Measurements from ENCODE around the gene TTC23.

The TTC23 gene

GRCh38 chr15:99187936-99188335 lies 61.4 kb downstream of the TTC23 start:
- DNase-seq: no peak

GRCh38 chr15:99185414-99186130 lies 63.8 kb downstream of the TTC23 start:
- no peak for DNase-seq

GRCh38 chr15:99182791-99183190 lies 66.6 kb downstream of the TTC23 start:
- no peak for DNase-seq

GRCh38 chr15:99181545-99181971 lies 67.8 kb downstream of the TTC23 start:
- no peak for DNase-seq

- DNase-seq: no peak
Observed at GRCh38 chr15:99180964-99181306, 68.4 kb downstream of the TTC23 start.

- DNase-seq: no peak
Observed at GRCh38 chr15:99180086-99180963, 69.1 kb downstream of the TTC23 start.

GRCh38 chr15:99177679-99178078 lies 71.7 kb downstream of the TTC23 start:
- no peak for DNase-seq

- no peak for DNase-seq
Observed at GRCh38 chr15:99176757-99177156, 72.6 kb downstream of the TTC23 start.

- DNase-seq: no peak
Observed at GRCh38 chr15:99174567-99175395, 74.6 kb downstream of the TTC23 start.

- DNase-seq: no peak
Observed at GRCh38 chr15:99172989-99173388, 76.4 kb downstream of the TTC23 start.

- DNase-seq: no peak
Observed at GRCh38 chr15:99172171-99172570, 77.2 kb downstream of the TTC23 start.

- no peak for DNase-seq
Observed at GRCh38 chr15:99170476-99171065, 78.8 kb downstream of the TTC23 start.

- no peak for DNase-seq
Observed at GRCh38 chr15:99169769-99170311, 79.5 kb downstream of the TTC23 start.

GRCh38 chr15:99168601-99169580 lies 80.5 kb downstream of the TTC23 start:
- DNase-seq: no peak

GRCh38 chr15:99167640-99168039 lies 81.7 kb downstream of the TTC23 start:
- DNase-seq: no peak

GRCh38 chr15:99167201-99167600 lies 82.2 kb downstream of the TTC23 start:
- no peak for DNase-seq

GRCh38 chr15:99165956-99166689 lies 83.3 kb downstream of the TTC23 start:
- DNase-seq: no peak

GRCh38 chr15:99165020-99165790 lies 84.2 kb downstream of the TTC23 start:
- no peak for DNase-seq

GRCh38 chr15:99164119-99164518 lies 85.3 kb downstream of the TTC23 start:
- DNase-seq: no peak

All from cerebellar nuclear complex (tissue), 1 donor.